ENCODE results near the gene POLR3C. TPM values are rescaled to one million over a fixed set of nuclear protein-coding genes. Genes with fewer than 3 reads are reported as not detected.
"Not testable (repeated sequence)": the region's sequence is repeated elsewhere in the genome, so short reads cannot be mapped to it uniquely, and the experiment has no call there.

POLR3C gene
- total RNA-seq, 1 donor from 2014 or later: 36.3 TPM

DNA sequence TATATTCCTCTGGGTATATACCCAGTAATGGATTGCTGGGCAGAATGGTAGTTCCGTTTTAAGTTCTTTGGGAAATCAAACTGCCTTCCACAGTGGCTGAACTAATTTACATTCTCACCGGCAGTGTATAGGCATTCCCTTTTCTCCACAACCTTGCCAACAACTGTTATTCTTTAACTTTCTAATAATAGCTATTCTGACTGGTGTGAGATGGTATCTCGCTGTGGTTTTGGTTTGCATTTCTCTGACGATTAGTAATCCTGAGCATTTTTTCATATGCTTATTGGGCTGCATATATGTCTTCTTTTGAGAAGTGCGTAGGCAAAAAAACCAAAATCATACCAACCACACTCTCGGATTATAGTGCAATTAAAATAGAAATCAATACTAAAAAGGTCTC lies 5.9 kb upstream of the POLR3C start:
- not testable (repeated sequence) for DNase-seq (ENCODE audit: low read depth, low spot score)

- not testable (repeated sequence) for DNase-seq (ENCODE audit: low read depth, low spot score)
Observed at GRCh38 chr1:145822779-145823331, 1.1 kb upstream of the POLR3C start.

GRCh38 chr1:145824499-145824842 lies 471 bp downstream of the POLR3C start:
- no peak for DNase-seq (ENCODE audit: low read depth, low spot score)

- no peak for DNase-seq (ENCODE audit: low read depth, low spot score)
Observed at GRCh38 chr1:145826030-145826429, 2.0 kb downstream of the POLR3C start.

DNA sequence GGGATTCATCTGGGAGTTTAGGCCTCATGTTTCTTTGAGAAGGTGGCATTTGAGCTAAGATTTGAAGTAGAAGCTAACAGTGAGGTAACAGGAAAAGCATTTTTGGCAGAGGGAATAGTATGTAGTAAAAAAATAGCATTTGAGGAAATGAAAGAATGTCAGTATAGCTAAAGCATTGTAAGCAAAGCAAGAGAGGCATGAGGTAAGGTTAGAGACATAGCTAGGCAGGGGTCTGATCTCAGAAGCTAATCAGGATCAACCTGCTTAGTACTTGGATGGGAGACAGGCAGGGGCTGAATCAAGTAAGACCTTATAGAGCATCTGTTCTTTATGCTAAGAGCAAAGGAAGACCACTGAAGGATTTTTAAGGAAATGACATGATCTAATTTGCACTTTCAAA lies 4.0 kb downstream of the POLR3C start:
- DNase-seq (ENCODE audit: low read depth, low spot score): no peak

- no peak for DNase-seq (ENCODE audit: low read depth, low spot score)
Observed at GRCh38 chr1:145828367-145829026, 4.5 kb downstream of the POLR3C start.

- not testable (repeated sequence) for DNase-seq (ENCODE audit: low read depth, low spot score)
Observed at GRCh38 chr1:145830810-145831209, 6.8 kb downstream of the POLR3C start.

GRCh38 chr1:145837656-145838055 lies 13.7 kb downstream of the POLR3C start:
- no peak for DNase-seq (ENCODE audit: low read depth, low spot score)

- DNase-seq (ENCODE audit: low read depth, low spot score): no peak
Observed at GRCh38 chr1:145843031-145843430, 19.0 kb downstream of the POLR3C start.

- DNase-seq (ENCODE audit: low read depth, low spot score): no peak
Observed at GRCh38 chr1:145845144-145845513, 21.1 kb downstream of the POLR3C start.

GRCh38 chr1:145845514-145846161 lies 21.6 kb downstream of the POLR3C start, which contains the start of gene NUDT17:
NUDT17 (plus strand) TSS chr1:145845630; CDS start chr1:145845641, 11 bp downstream.
- DNase-seq (ENCODE audit: low read depth, low spot score): peak; percentile 24

DNA sequence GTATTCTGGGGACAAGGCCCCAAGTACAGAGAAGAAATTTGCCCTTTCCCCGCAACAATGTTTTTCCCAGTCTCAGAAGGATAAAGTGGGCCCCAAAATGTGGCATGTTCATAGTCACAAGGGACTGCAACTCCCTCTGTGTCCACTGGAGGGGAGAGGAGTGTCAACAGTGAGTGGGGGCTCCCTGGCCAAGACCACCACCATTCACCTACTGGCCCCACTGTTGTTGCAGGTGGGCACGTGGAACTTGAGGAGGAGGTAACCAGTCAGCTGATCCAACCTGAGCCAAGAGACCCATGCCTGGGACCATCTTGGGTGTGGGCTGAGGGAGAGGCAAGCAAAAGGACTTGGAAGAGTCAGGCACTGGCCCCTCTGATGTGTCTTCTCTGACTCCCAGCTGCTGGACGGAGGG lies 22.2 kb downstream of the POLR3C start:
- no peak for DNase-seq (ENCODE audit: low read depth, low spot score)

DNA sequence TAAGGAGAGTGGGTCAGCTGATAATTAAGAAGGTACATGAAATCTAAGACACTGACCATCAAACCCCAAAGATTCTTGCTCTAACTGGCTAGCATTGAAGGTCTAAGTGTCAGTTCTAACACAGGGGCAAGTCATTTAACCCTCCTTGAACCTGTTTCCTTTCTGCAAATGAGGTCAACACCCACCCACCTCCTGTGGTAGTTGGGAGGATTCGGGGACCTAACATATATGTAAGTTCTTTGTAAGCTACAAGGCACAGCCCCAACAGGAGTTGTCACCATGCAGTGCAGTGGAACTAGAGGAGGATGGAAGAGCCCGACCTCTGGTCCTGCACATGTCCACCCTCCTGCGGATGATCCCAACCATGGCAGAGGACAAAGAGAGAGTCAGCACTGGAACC lies 23.8 kb downstream of the POLR3C start:
- no peak for DNase-seq (ENCODE audit: low read depth, low spot score)

DNA sequence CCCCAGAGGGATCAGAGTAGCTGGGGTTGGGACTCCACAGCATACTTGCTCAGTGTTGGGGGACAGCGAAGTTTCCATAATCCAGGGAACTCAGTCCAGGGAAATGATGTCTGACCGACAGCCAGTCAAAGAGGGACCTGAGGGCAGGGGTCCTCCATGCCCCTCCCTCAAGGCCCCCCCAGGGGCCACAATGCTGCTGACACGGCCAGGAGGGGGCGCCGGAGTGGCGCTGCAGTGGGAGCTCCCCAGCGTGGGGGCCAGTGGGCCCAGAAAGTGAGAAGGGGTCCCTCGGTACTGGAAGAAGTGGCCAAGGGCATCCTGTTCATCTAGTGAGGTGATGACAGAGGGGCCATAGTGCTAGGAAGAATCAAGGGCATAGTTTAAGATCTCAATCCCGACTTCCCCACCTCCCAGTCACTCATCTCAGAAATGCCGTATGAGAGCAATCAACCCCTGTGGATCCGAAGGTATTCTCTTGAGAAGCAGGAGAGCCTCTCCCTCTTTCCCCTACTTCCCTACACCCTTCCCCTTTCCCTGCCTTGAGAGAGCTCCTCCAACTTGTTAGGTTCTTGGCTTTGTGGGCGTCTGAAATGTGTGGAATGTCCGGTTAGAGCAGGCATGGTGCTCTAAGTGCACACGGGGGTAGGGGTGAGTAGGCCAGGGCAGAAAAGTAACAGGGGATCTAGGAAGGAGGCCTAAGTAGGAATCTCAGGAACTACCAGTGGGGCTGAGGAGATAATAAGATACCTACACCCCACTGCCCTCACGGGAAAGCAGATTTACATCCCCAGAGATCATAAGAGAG lies 25.6 kb downstream of the POLR3C start:
- peak; percentile 49 for DNase-seq (ENCODE audit: low read depth, low spot score)

GRCh38 chr1:145855426-145855948 lies 31.5 kb downstream of the POLR3C start:
- DNase-seq (ENCODE audit: low read depth, low spot score): no peak

DNA sequence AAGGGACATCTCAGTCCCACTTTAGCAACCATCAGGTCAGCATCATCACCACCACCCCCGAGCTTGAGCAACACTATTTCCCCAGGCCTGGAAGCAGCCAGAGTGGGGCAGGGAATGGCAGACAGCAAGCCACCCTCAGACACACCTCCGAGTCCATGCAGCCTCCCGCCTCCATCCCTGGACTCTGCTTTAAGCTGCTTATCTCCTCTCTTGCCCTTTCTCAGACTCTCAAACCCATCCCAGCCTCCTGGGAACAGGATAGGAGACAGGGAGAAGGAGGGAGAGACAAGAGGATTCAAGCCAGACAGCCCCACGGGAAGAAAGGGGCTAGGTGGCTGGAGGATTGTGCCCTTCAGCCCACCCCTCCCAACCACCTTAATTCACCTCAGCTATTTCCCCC lies 33.2 kb downstream of the POLR3C start:
- no peak for DNase-seq (ENCODE audit: low read depth, low spot score)

GRCh38 chr1:145858238-145858900 lies 34.4 kb downstream of the POLR3C start:
- DNase-seq (ENCODE audit: low read depth, low spot score): no peak

GRCh38 chr1:145858901-145859490 lies 35.0 kb downstream of the POLR3C start, which contains the start of gene PIAS3:
PIAS3 (minus strand) TSS chr1:145859081; CDS start chr1:145858990, 91 bp downstream.
- peak; percentile 85 for DNase-seq (ENCODE audit: low read depth, low spot score)

GRCh38 chr1:145859491-145860023 lies 35.6 kb downstream of the POLR3C start:
- peak; percentile 50 for DNase-seq (ENCODE audit: low read depth, low spot score)

DNA sequence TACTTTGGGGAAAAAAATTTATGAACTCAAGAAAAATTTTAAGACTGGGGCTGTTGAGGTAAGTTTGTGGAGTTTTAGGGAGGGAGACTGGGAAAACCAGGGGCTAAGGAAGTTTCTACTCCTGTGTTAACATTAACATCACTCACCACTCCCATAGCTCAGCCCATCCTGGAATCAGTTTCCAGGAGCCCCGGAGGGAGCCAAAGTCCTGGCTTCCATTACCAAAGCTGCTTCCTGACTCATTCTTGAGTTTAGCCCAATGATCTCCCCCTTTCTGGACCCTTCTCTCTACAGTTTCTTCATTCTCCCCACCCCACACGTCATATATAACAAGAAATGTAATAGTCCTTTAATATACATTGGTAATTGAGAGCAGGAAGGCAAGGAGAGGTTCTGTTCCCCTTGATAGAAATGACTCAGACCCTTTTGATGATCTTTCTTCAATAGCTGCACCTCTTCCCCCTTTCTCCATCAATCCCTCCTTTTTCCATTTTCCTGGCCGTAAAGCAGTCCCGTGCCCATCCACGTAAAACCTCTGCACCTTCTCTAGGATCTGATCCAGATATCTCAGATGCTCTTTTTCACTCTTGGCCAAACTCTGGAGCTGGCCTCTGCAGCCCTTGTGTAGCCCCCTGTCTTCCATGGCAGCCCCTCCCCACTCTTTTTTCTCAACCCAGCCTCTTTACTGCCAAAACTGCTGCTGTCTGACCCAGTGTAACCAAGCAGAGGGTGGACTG lies 39.5 kb downstream of the POLR3C start:
- DNase-seq (ENCODE audit: low read depth, low spot score): no peak

All from pulmonary artery endothelial cell (primary cell).